Tibial artery (tissue), 4 donors: ENCODE results near the gene CHMP6.

Source experiments
- DNase-seq, 2 donors: peaks; one replicate each; pipeline ENCODE4 v3.0.0-alpha.2; 2019
- H3K27ac ChIP-seq, 2 donors: fragments of 200-600 bp; sonication (generic) in 1 of 2; 1 replicate in 1 of 2; 2 replicates in 1 of 2; pipeline ENCODE4 v1.5.1; 2018 to 2019; ENCODE audit warnings: mild to moderate bottlenecking in 1 of 2
- H3K27me3 ChIP-seq, 2 donors: fragments of 200-600 bp; sonication (generic) in 1 of 2; one replicate each; pipeline versions ENCODE4 v1.5.1 to v1.6.0; 2016 to 2019
- H3K36me3 ChIP-seq, 3 donors: fragments of 200-600 bp; sonication (generic) in 2 of 3; one replicate each; pipeline ENCODE4 v1.5.1; 2016 to 2019; ENCODE audit warnings: mild to moderate bottlenecking in 2 of 3
- H3K4me1 ChIP-seq, 4 donors: fragments of 200-600 bp; sonication (generic) in 2 of 4; 1 replicate in 3 of 4; 2 replicates in 1 of 4; pipeline ENCODE4 v1.5.1; 2016 to 2019
- H3K4me3 ChIP-seq, 2 donors: fragments of 200-600 bp; sonication (generic) in 1 of 2; 1 replicate in 1 of 2; 2 replicates in 1 of 2; pipeline ENCODE4 v1.5.1; 2018 to 2019; ENCODE audit warnings: mild to moderate bottlenecking in 2 of 2
- H3K9me3 ChIP-seq, 3 donors: fragments of 200-600 bp; sonication (generic) in 1 of 3; one replicate each; pipeline ENCODE4 v1.5.1; 2016 to 2019
- CTCF ChIP-seq, 2 experiments: fragments of 200-600 bp in 1 of 2; fragments of 450-650 bp in 1 of 2; IDR thresholded peaks; one replicate each; pipeline ENCODE4 v1.5.1; 2017 to 2019; ENCODE audit warnings: antibody characterized with exemption in 2 of 2, mild to moderate bottlenecking in 1 of 2, moderate library complexity in 1 of 2
- intact Hi-C: fragments of 100-400 bp; cut with DNase I; formaldehyde crosslinking; loops from one replicate; pipeline ENCODE4 v1.15.0; 2023; ENCODE audit warnings: low total_unique reads

CHMP6 gene

DNA sequence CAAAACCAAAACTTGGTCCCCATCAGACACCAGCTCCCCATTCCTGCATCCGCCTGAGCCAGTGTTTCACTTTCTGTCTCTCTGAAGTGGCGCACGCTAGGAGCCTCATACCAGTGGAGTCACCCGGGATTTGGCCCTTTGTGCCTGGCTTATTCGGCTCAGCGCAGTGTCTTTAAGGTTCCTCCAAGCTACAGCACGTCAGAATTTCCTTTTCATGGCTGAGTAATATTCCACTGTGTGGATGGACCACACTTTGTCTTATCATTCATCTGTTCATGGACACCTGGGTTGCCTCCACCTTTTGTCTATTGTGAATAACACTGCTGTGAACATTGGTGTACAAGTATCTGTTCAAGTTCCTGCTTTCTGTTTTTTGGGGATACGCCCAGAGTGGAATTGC, 45.2 kb upstream of the CHMP6 start:
- peaks cover 0 to 58% (median 47%) of the 10 kb centered on the region in 4 donors for H3K4me1 ChIP-seq
- no peak for TF ChIP-seq CTCF (IDR thresholded peaks at IDR 0.05)
- H3K27ac ChIP-seq = no peak overlapping the region
- peak in 1 of 2 donors; percentile 50 for DNase-seq
- H3K9me3 ChIP-seq = no peaks in the 10 kb centered on the region
- no peaks in the 10 kb centered on the region for H3K27me3 ChIP-seq
- no peak overlapping the region for H3K4me3 ChIP-seq
- intact Hi-C loops = no loop called here
- H3K36me3 ChIP-seq = peaks cover 0 to 50% (median 14%) of the 10 kb centered on the region in 3 donors

DNA sequence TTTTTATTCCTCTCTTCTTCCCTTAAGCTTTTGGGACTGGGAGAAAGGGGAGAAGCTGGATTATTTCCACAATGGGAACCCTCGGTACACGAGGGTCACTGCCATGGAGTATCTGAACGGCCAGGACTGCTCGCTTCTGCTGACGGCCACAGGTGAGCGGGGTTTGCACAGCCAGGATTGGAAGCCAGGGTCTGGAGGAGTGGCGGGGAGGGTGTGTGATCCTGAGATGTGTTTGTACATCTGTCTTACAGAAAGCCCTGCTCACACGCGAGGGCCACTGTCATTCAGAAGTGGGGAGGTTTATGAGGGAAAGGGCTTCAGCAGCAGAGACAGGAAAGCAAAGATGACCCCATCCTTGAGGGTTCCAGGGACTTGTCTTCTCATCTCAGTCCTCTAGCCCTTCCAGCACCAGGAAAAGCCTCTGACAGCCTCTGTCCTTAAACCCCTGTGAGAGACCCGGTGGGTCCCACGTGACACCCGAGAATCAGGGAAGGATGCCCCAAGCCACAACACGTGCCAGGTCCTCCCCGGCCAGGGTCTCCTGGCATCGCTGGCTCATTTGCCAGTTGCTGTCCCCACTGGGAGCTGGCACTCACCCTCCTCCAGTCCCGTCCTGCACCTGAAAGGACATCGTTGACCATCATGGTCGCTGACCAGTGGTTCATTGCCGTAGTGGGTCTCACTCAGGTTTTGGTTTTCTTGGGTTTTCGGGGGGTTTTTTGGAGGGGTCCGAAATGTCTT, 44.3 kb upstream of the CHMP6 start:
- Histone ChIP-seq H3K27me3 (no peaks in the 10 kb centered on the region), H3K36me3 (peaks cover 0 to 59% (median 20%) of the 10 kb centered on the region in 3 donors), H3K4me3 (no peak overlapping the region), H3K4me1 (peaks cover 0 to 49% (median 38%) of the 10 kb centered on the region in 4 donors), H3K9me3 (no peaks in the 10 kb centered on the region), H3K27ac (peak overlapping the region in 1 of 2 donors; percentile 81)
- intact Hi-C loops = no loop called here
- peak; percentile 5 to 47 for DNase-seq
- no peak for TF ChIP-seq CTCF (IDR thresholded peaks at IDR 0.05)

- H3K9me3 ChIP-seq = no peaks in the 10 kb centered on the region
- H3K4me1 ChIP-seq = peaks cover 0 to 40% (median 30%) of the 10 kb centered on the region in 4 donors
- H3K4me3 ChIP-seq = peak overlapping the region; percentile 5 to 20
- intact Hi-C loops = no loop called here
- DNase-seq = peak; percentile 21 to 73
- H3K27ac ChIP-seq = peak overlapping the region; percentile 70 to 81
- H3K36me3 ChIP-seq = peaks cover 0 to 62% (median 22%) of the 10 kb centered on the region in 3 donors
- no peak for TF ChIP-seq CTCF (IDR thresholded peaks at IDR 0.05)
- no peaks in the 10 kb centered on the region for H3K27me3 ChIP-seq
Measured at GRCh38 chr17:80948019-80948975, 43.3 kb upstream of the CHMP6 start.

DNA sequence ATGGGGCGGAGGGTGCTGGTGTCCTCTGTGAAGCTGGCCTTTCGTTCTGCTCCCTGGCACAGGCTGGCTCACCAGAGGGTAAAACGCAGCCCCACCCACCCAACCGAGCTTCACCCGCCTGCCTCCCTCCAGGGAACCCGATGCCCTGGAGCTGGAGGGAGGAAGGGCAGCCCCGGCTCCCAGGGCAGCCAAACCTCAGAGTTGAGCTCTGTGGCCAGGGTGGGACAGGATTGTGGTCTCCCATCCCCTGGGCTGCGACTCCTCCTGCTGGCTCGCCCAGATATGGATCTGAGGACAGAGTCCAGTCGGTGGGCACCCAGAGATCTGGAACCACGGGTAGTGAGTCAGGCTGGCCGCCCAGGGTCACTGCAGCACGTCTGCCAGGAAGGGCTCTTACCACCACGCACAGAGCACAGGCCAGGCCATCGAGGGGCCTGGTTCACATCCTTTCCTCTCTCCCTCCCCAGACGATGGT, 42.6 kb upstream of the CHMP6 start:
- TF ChIP-seq CTCF (IDR thresholded peaks at IDR 0.05) = no peak
- H3K27me3 ChIP-seq = no peaks in the 10 kb centered on the region
- peak overlapping the region; percentile 5 to 20 for H3K4me3 ChIP-seq
- H3K36me3 ChIP-seq = peaks cover 0 to 67% (median 22%) of the 10 kb centered on the region in 3 donors
- peak overlapping the region; percentile 70 to 81 for H3K27ac ChIP-seq
- no peaks in the 10 kb centered on the region for H3K9me3 ChIP-seq
- intact Hi-C loops = no loop called here
- peaks cover 0 to 33% (median 25%) of the 10 kb centered on the region in 4 donors for H3K4me1 ChIP-seq
- peak in 1 of 2 donors; percentile 78 for DNase-seq
